GM19193 (cell line): ENCODE results near the gene AKNAD1.

ENCODE experiments used
- POLR2A ChIP-seq: IDR thresholded peaks from 4 replicates; pipeline ENCODE4 v1.6.1; 2011; ENCODE audit not compliant: insufficient read depth, insufficient read length; ENCODE audit errors: extremely low read depth

The AKNAD1 gene

GRCh38 chr1:108819878-108820277, 37.0 kb downstream of the AKNAD1 start:
- no peak for TF ChIP-seq POLR2A

- TF ChIP-seq POLR2A: no peak
Observed at GRCh38 chr1:108817811-108818210, 39.1 kb downstream of the AKNAD1 start.

GRCh38 chr1:108817016-108817415, 39.9 kb downstream of the AKNAD1 start:
- no peak for TF ChIP-seq POLR2A

GRCh38 chr1:108816049-108816893, 40.6 kb downstream of the AKNAD1 start:
- no peak for TF ChIP-seq POLR2A

- no peak for TF ChIP-seq POLR2A
Observed at GRCh38 chr1:108815566-108815965, 41.3 kb downstream of the AKNAD1 start.

DNA sequence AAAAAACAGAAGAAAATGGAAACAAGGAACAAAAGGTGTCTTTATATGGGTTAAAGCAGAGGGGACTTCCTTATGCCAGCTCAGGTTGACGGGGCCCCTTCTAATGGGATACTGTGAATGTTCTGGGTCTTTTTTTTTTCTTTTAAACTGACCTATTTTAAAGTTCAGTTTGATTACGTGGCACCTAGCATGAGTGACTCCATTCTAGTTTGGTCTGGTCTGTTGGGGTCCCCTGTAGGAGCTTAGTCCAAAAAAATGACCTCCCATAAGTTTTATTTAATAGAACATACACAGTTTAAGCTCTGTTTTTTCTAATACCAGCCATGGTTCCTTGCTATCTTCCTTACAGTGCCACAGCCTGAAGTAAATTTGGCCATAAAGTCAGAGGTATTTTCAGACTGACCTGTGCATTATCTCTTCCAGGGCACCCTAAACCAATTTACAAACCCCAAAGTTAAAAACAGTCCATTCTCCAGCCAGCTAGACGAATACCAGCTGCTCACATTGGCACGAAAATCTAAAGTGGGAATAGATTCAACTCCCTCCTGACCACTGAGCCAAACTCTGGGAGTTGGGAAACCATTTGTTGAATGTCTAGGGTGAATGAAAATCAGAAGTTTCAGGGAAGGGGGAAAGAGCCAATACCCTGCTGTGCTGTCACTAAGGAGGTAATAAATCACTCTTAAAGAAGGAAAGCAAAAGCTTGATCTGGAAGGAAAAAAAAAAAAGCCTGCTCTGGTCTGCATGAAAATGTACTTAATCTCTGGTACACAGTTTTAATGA, 42.4 kb downstream of the AKNAD1 start:
- TF ChIP-seq POLR2A: no peak

GRCh38 chr1:108813326-108813725, 43.6 kb downstream of the AKNAD1 start:
- TF ChIP-seq POLR2A: no peak

GRCh38 chr1:108811611-108812010, 45.3 kb downstream of the AKNAD1 start:
- TF ChIP-seq POLR2A: no peak

GRCh38 chr1:108808438-108808837, 48.5 kb downstream of the AKNAD1 start:
- TF ChIP-seq POLR2A: no peak

GRCh38 chr1:108803548-108803947, 53.3 kb downstream of the AKNAD1 start:
- TF ChIP-seq POLR2A: no peak

DNA sequence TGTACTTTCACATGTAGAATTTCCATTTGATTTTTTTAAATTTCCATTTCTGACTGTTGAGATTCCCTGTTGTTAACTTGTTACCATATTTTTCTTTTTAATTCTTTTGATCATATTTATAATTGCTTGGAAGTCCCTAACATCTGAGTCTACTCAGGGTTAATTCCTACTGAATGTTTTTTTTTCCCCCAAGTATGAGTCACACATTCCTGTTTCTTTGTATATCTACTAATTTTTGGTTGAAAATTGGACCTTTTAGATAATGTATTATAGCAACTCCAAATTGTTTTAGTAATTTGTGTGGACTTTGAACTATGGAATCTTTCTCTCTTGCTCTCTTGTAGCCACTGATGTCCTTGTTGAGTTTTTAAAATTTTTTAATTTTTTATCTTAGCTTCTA, 55.8 kb downstream of the AKNAD1 start:
- TF ChIP-seq POLR2A: no peak

- TF ChIP-seq POLR2A: no peak
Observed at GRCh38 chr1:108799001-108799400, 57.9 kb downstream of the AKNAD1 start.

DNA sequence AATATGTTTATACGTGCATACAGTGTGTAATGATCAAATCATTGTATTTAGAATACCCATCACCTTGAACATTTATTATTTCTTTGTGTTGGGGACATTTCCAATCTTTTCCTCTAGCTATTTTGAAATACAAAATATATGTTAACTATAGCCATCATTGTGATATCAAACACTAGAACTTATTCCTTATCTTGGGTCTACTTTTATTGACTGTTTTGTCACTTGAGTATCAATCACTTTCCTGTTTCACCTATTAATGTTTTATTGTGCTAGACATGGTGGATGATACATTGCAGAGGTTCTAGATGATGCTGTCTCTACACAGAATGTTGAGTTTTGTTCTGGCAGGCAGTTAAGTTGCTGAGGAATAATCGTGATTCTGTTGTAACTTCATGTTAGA, 64.5 kb downstream of the AKNAD1 start:
- TF ChIP-seq POLR2A: no peak

GRCh38 chr1:108791790-108792189, 65.1 kb downstream of the AKNAD1 start:
- no peak for TF ChIP-seq POLR2A

DNA sequence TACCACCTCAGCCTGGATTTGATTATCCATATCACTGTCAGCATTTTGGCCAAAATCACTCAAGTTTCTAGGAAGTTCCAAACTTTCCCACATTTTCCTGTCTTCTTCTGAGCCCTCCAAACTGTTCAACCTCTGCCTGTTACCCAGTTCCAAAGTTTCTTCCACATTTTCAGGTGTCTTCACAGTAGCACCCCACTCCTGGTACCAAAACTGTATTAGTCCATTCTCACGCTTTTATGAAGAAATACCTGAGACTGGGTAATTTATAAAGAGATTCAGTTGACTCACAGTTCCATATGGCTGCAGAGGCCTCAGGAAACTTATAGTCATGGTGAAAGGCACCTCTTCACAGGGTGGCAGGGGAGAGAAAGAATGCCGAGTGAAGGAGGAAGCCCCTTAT, 71.0 kb downstream of the AKNAD1 start:
- no peak for TF ChIP-seq POLR2A

DNA sequence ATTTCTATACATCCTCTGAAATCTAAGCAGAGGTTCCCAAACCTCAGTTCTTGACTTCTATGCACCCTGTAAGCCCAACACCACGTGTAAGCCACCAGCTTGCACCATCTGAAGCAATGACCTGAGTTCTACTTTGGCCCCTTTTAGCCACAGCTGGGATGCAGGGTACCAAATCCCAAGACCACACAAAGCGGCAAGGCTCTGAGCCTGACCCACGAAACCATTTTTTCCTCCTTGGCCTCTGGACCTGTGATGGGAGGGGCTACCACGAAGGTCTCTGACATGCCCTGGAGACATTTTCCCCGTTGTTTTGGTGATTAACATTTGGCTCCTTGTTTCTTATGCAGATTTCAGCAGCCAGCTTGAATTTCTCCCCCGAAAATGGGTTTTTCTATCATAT, 71.6 kb downstream of the AKNAD1 start:
- TF ChIP-seq POLR2A: no peak

DNA sequence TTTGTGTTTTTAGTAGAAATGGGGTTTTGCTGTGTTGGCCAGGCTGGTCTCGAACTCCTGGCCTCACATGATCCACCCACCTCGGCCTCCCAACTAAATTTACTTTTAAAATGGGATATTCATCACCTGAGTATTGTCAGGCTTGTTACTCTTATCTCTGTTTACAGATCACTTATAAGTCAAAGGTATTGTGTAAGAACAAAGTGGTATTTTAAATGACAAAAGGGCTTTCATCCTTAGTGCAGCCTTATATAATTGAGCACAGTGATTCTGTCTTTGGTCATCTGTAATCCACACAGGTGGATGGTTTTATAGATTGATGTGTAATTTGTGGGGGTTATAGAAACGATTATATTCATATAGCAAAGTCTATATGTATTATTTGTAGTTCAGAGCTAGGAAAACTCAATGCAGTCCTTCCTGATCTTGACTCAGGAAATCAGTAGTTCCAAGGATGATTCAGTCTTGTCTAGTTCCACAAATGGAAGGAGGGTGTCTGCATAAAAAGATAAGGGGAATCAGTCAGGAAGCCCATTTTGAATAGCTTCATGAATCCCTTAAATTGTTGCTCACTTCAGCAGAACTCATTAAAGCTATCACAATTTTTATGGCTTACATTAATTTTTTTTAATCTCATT, 75.8 kb downstream of the AKNAD1 start:
- TF ChIP-seq POLR2A: no peak

DNA sequence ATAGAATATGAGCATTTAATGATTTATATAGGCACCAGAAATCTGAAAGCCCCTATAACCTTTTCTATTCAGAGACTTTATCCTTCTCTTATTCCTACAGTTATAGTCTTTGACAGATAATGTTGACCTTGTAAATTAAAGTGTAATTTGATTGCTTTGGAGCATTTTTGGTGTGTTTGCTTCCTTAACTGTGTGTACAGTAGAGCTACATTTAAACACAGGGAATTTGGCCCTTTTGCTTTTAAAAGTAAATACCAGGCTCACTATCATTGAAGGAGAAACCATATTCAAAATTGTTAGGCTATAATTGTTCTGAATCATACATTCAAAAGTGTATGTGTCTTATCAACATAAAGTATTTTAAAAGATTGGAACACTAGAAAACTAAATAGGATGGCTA, 77.4 kb downstream of the AKNAD1 start:
- TF ChIP-seq POLR2A: no peak
